Body of pancreas (tissue), 4 donors: ENCODE measurements around the gene FCGR3A. TPM values are rescaled to one million over a fixed set of nuclear protein-coding genes. Genes with fewer than 3 reads are reported as not detected.
"Not testable (repeated sequence)": the region's sequence is repeated elsewhere in the genome, so short reads cannot be mapped to it uniquely, and the experiment has no call there.

ENCODE experiments used
- ATAC-seq: fragments of 150-250 bp; one replicate; pipeline ENCODE4 v1.9.1; 2016
- DNase-seq, 4 donors: peaks; one replicate each; pipeline ENCODE4 v3.0.0-alpha.2; 2019
- H3K27ac ChIP-seq, 4 donors: fragments of 200-600 bp; sonication (generic); 1 replicate in 3 of 4; 2 replicates in 1 of 4; pipeline versions ENCODE4 v1.5.1 to v1.6.1; 2016 to 2019; ENCODE audit warnings: mild to moderate bottlenecking in 1 of 4, mixed read lengths in 1 of 4, moderate library complexity in 1 of 4
- H3K27me3 ChIP-seq, 2 donors: fragments of 200-600 bp; sonication (generic); one replicate each; pipeline ENCODE4 v1.6.0; 2016; ENCODE audit warnings: mild to moderate bottlenecking in 1 of 2
- H3K36me3 ChIP-seq, 2 donors: fragments of 200-600 bp; sonication (generic); replicated peaks in 1 of 2; 2 replicates each; pipeline ENCODE4 v1.5.1; 2016; ENCODE audit warnings: low read depth in 2 of 2; ENCODE audit not compliant: insufficient read depth in 1 of 2
- H3K4me1 ChIP-seq: fragments of 200-600 bp; sonication (generic); one replicate; pipeline ENCODE4 v1.6.0; 2016
- H3K4me3 ChIP-seq, 2 donors: fragments of 200-600 bp; sonication (generic); 1 replicate in 1 of 2; 2 replicates in 1 of 2; pipeline ENCODE4 v1.5.1; 2016 to 2019
- H3K9me3 ChIP-seq, 3 donors: fragments of 200-600 bp; sonication (generic); 1 replicate in 2 of 3; 2 replicates in 1 of 3; pipeline ENCODE4 v1.5.1; 2016
- POLR2A ChIP-seq, 3 donors: fragments of 450-650 bp; IDR thresholded peaks; one replicate each; pipeline ENCODE4 v1.6.1; 2016; ENCODE audit warnings: antibody characterized with exemption in 3 of 3, mild to moderate bottlenecking in 2 of 3
- WGBS, 2 donors: methylation state at CpG; one replicate each; pipeline ENCODE4 v1.1.5; 2017; 5-methylcytosine and 5-hydroxymethylcytosine counted together
- intact Hi-C: fragments of 100-400 bp; cut with DNase I; formaldehyde crosslinking; loops from one replicate; pipeline ENCODE4 v1.15.1; 2023
- total RNA-seq, 2 donors: library from RNA; depleted of rRNA; stranded (reverse); fragments of >200 nt; gene quantifications; one replicate each; pipeline ENCODE4 v1.1.0, GENCODE V29; 2016
- TF ChIP-seq, protein P1 (sequence below), 7 experiments: fragments of 450-650 bp in 4 of 7; fragments of 200-600 bp in 3 of 7; sonication (generic) in 3 of 7; IDR thresholded peaks; one replicate each; pipeline ENCODE4 v1.5.1; 2016 to 2019; ENCODE audit warnings: antibody characterized with exemption in 7 of 7

Gene FCGR3A
- total RNA-seq, 2 donors from 2014 or later: 5.2 TPM; not detected in 1

- peak overlapping the region; percentile 41 to 69 for H3K4me3 ChIP-seq
- peak overlapping the region; percentile 61 to 92 (median 77) for H3K27ac ChIP-seq
- peak; percentile 87 for ATAC-seq
- DNase-seq: peak; percentile 83 to 86 (median 85)
- H3K4me1 ChIP-seq, H3K27me3 ChIP-seq, H3K36me3 ChIP-seq, H3K9me3 ChIP-seq, intact Hi-C loops: not testable (repeated sequence)
- WGBS, 2 donors: 1 to 5% methylated on average over 26 to 50 of the region's 56 CpGs
- TF ChIP-seq POLR2A (IDR thresholded peaks at IDR 0.05): peak in 2 of 3 donors; percentile 14 to 28
Observed at GRCh38 chr1:161530671-161531641, 18.7 kb downstream of the FCGR3A start.

DNA sequence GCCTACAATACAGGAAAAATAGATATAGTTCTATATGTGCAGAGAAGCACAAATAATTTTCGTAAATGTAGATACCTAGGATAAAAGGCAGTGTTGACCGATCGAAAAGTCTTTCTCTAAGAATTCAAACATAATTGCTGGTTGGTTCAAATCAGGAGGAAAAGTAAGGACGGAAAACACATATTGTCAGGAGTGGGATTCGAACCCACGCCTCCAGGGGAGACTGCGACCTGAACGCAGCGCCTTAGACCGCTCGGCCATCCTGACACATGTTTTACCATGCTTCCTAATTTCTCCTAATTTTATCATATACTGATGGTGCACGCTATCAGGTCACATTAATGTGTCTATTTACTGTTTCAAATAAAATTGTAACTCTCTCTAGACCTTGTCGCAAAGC, 19.5 kb downstream of the FCGR3A start:
- H3K4me3 ChIP-seq, H3K36me3 ChIP-seq, H3K4me1 ChIP-seq, H3K27me3 ChIP-seq, intact Hi-C loops, H3K9me3 ChIP-seq: not testable (repeated sequence)
- ATAC-seq: peak; percentile 72
- DNase-seq: peak; percentile 68 to 75 (median 74)
- WGBS, 2 donors: 0 to 1% methylated on average over 12 to 13 of the region's 13 CpGs
- H3K27ac ChIP-seq: peak overlapping the region in 3 of 4 donors; percentile 3 to 92 (median 84)
- TF ChIP-seq, protein P1, sequence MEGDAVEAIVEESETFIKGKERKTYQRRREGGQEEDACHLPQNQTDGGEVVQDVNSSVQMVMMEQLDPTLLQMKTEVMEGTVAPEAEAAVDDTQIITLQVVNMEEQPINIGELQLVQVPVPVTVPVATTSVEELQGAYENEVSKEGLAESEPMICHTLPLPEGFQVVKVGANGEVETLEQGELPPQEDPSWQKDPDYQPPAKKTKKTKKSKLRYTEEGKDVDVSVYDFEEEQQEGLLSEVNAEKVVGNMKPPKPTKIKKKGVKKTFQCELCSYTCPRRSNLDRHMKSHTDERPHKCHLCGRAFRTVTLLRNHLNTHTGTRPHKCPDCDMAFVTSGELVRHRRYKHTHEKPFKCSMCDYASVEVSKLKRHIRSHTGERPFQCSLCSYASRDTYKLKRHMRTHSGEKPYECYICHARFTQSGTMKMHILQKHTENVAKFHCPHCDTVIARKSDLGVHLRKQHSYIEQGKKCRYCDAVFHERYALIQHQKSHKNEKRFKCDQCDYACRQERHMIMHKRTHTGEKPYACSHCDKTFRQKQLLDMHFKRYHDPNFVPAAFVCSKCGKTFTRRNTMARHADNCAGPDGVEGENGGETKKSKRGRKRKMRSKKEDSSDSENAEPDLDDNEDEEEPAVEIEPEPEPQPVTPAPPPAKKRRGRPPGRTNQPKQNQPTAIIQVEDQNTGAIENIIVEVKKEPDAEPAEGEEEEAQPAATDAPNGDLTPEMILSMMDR (IDR thresholded peaks at IDR 0.05): peak in 1 of 7 experiments; percentile 1

DNA sequence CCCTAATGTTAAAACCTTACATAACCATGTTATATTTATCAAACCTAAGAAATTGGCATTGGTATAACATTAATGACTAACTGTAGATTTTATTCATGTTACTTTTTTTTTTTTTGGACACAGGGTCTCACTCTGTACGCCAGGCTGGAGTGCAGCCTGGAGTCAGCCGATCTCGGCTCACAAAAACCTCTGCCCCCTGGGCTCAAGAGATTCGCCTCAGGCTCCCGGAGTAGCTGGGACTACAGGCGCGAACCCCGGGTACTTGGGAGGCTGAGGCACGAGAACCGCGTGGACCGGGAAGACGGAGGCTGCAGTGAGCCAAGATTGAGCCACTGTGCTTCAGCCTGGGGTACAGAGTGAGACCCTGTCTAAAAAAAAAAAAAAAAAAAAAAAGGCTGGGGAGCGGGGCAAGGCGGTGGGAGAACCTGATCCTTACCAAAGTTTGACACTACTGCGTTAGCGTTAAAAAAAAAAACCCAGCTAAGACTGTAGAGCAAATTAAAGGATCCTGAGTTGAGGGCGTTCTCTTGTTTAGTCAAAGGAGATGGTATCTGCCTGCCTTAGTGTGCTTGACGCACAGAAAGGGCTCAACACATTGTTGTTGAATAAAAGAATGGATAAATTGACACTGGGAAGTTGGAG, 20.0 kb downstream of the FCGR3A start:
- 18 to 29% methylated on average over 19 of the region's 19 CpGs for WGBS, 2 donors
- intact Hi-C loops, ATAC-seq, H3K27me3 ChIP-seq, H3K9me3 ChIP-seq, H3K4me3 ChIP-seq, H3K27ac ChIP-seq, H3K36me3 ChIP-seq, DNase-seq: not testable (repeated sequence)
- H3K4me1 ChIP-seq: peaks cover 11% of the 10 kb centered on the region

DNA sequence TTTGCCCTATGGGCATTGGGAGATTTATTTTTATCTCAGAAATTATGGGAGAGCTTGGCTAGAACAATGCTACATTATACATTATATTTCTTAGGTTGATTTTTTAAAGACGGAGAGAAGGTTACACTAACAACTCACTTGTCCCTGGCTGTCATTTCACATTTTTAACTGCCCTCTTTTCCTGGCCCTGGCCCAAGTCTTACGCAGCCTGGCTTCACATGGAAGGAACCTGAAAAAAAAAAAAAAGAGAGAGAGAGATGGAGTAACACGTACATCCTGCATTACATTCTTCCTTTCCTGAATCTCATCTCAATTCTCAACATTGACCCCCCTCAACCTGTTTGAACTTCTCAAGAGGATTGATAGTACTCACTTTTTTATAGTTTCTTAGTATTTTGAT, 21.1 kb downstream of the FCGR3A start:
- intact Hi-C loops, H3K36me3 ChIP-seq, H3K9me3 ChIP-seq, H3K27me3 ChIP-seq, H3K4me3 ChIP-seq, H3K27ac ChIP-seq, ATAC-seq: not testable (repeated sequence)
- H3K4me1 ChIP-seq: peaks cover 11% of the 10 kb centered on the region
- WGBS, 2 donors: 14 to 22% methylated on average over 3 of the region's 3 CpGs
- DNase-seq: peak; percentile 40 to 70 (median 56)

GRCh38 chr1:161525918-161526317, 23.7 kb downstream of the FCGR3A start:
- H3K4me3 ChIP-seq, intact Hi-C loops, H3K27ac ChIP-seq, H3K9me3 ChIP-seq, H3K36me3 ChIP-seq, ATAC-seq, H3K27me3 ChIP-seq, DNase-seq: not testable (repeated sequence)
- peaks cover 11% of the 10 kb centered on the region for H3K4me1 ChIP-seq
- WGBS, 2 donors: 73 to 79% methylated on average over 5 to 7 of the region's 7 CpGs

- H3K27me3 ChIP-seq, intact Hi-C loops, H3K4me3 ChIP-seq, H3K9me3 ChIP-seq, ATAC-seq, H3K36me3 ChIP-seq, H3K27ac ChIP-seq: not testable (repeated sequence)
- H3K4me1 ChIP-seq: peaks cover 11% of the 10 kb centered on the region
- DNase-seq: peak in 1 of 4 donors; percentile 49
- WGBS, 2 donors: 42 to 70% methylated on average over 7 to 19 of the region's 23 CpGs
Observed at GRCh38 chr1:161525321-161525720, 24.3 kb downstream of the FCGR3A start.

- H3K4me3 ChIP-seq, H3K4me1 ChIP-seq, H3K9me3 ChIP-seq, H3K36me3 ChIP-seq, intact Hi-C loops, H3K27me3 ChIP-seq: not testable (repeated sequence)
- peak in 2 of 4 donors; percentile 23 to 27 for DNase-seq
- peak; percentile 45 for ATAC-seq
- WGBS, 2 donors: 8% methylated on average over 20 of the region's 55 CpGs; no CpG with 5 or more reads in 1 of the 2 donors
- peak overlapping the region in 1 of 4 donors; percentile 94 for H3K27ac ChIP-seq
Observed at GRCh38 chr1:161524742-161525291, 24.8 kb downstream of the FCGR3A start.
